Middle frontal gyrus (tissue), 1 donor: ENCODE data around the gene AFG1L.
"Not testable (repeated sequence)": the region's sequence is repeated elsewhere in the genome, so short reads cannot be mapped to it uniquely, and the experiment has no call there.

Experiments
- DNase-seq: peaks from one replicate; pipeline ENCODE4 v3.0.0-alpha.2; 2015; ENCODE audit warnings: low spot score; ENCODE audit errors: extremely low spot score

The AFG1L gene

DNA sequence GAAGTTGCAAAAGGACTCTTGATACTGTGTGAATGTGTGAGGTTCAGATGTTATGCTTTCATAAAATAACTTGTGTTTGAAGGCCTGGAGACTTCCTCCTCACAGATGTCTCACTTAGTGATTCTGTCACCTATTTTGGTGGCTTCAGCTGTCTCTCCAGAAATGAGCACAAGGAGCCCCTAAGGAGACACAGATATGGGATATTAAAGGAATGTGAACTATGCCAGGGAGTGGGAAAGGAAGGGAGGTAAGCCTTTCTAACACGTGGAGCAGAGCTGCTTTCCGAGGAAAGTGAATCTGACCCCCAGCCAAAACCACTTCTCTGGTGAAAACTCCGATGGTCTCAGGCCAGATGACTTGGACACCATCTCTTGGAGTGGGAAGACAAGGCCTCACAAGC lies 255.4 kb downstream of the AFG1L start:
- no peak for DNase-seq

DNA sequence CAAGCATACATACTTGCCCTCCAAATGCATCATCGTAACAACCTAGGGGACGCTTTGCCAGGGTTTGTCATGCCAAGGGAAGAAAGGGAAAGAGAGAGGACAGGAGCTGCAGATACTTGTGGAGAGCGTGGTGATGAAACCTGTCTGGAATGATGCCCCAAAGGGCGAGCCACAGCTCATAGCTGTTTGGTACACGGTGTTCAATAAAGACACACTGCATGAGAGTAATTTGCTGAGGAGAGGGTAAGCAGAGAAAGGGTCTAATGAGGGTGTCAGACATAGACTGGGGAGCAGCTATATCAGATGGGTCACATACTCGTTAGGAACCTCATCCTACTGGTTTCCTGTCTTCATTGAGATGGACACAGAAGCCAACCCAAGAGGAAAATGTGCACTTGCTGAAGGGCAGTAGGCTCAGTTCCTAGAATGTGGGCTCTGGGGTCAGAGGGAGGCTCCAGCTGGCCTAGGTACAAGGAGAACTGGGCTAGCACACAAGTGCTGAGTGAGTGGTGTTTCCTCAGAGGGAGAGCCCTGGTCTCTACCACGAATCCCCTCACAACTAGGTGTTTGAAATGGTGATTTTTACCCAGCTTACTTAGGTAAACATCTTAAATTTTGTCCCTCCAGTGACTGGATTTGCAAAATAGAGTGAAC lies 260.7 kb downstream of the AFG1L start:
- DNase-seq, result no peak

DNA sequence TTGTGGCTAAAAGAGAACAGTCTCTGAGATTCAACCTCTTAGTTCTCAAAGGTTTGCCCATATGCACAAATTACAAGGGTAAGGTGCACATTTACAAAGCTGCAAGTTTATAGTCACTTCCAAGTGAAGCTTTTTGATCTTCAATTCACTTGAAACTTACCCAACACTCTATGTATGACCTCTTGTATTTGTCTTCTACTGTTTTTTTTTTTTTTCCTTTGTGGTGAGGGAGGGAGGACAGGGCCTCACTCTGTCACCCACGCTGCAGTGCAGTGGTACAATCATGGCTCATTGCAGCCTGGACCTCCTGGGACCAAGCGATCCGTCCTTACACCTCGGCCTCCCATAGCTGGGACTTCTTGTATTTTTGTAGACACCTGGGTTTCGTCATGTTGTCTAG lies 261.4 kb downstream of the AFG1L start:
- no peak for DNase-seq

DNA sequence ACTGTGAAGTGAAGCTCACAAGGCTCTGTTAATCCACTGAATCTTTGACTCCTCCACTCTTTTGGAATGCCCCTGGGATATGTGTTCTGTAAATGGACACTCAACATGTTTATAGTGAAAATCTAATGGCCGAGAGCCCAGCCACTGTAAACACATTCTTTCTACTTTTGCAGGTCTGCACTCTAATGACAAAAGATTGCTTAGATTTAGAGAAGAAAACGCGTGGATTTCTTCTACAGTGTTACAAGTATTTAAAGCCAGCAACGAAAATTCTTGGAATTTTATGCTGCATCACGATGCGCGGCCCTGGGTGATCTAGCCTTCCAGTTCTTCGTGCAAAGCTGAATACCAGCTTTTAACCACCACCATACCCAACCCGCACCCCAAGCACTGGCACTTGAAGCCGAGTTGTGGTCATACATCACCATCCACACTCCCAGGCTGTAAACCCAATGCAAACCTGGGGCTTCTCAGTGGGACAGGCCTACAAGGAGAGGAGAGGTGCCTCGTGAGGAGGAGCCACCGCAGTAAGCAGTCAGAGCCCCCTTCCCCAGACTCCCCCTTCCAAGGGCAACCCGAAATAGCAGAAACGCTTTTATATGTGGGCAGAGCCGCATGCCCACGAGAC lies 262.1 kb downstream of the AFG1L start:
- DNase-seq, result no peak

DNA sequence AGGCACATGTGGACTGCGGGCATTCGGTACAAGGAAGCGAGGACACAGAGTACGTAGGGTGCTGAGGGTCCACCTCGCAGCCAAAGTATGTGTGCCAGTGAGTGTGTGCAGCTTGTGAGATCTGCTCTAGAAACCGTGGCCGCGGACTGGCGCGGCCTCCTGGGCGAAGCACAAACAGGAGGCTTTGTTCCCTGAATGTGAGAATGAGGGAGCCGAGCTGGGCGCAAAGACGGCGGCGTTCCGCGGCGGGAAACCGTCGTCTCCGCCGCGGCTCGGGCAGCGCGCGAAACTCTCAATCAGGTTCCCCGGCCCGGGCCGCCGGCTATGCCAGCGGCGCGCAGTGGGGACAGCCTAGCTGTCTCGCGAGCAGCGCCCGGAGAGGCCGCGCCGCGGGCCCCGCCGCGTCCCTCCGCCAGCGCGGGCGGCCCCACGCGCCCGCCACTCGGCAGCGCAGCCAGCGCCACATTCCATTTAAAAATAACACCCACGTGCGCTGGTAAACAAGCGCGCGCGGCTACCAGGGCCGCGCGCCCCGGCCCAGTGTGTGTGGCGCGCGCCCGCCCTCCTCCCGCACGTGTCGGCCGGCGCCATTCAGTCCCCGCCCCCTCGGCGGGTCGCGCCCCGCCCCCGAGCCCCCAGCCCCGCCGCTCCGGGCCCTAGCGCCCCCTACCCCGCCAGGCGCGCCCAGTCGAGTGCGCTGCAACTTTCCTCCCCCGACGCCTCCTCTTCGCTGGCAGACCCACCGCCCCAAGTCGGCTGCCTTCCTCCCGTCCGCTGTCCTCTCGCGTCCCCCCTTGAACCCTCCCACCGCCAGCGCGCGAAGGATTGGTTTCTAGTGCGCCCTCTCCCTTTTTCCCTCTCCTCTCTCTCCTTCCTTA lies 262.9 kb downstream of the AFG1L start:
- DNase-seq, result peak; percentile 47

DNA sequence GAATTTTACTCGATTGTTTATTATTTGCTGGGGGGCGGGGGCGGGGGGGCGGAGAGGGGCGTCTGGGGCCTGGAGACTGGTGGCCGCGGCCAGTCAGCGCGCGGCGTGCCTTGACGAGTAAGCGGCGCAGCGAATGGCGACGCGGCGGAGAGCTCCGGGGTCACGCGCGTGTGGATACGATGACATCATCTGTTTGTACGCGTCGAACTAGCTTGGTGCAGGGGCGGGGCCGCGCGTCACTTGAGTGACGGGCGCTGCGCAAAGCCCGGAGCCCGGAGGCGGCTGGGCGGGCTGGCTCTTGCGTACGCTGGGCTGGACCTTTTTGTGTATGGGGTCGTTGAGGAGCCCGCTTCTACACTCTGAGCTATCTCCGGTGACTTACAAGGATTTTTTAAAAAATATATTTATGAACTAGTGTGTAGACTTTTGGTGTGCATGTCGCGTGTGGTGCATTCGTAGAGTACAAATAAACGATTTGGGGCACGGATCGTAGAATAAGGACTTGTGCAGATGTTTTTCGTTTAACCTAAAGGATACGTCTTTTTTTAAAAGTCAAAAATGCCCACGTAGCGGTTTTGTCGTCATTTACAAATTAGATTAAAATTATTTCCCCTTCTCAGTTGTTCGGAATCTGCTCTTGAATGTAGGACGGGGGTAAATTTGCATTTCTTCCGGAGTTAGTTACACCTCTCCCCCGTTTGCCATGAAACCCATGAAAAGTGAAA lies 263.7 kb downstream of the AFG1L start:
- peak; percentile 98 for DNase-seq

DNA sequence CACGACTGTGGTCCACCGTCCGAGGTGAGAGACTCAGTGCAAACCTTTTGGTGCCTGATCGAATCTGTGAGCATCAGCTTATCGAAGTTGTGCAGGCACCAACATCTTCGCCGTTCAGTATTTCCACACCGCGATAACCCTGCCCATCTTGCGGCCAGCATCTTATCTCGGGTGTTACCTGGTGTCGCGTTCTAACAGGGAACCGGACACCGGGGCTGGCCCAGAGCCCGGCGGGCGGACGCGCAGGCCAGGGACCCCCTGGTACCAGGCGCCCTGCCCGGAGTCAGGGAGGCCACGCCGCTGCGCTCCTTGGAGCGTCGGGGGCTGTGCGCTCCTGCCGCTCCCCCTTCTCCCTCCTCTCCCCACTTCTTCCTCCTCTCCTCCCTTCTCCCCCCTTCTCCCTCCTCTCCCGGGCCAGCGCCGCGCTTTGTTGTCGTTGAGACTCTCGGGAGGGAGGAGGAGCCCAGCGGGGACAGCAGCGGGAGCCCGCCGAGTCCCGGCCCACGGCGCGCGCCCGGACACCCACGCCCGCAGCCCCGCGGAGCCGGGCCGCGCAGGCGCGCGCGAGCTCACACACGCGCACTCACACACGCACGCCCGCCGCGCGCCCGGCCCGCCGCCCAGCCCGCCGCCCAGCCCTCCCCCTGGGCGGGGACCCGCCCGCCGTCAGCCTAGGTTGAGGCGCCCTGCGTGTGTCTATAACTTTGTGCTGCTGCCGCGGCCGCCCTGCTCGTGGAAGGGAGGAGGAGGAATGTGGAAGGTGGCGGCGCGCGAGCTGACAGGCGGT lies 264.4 kb downstream of the AFG1L start:
- peak; percentile 91 for DNase-seq

DNA sequence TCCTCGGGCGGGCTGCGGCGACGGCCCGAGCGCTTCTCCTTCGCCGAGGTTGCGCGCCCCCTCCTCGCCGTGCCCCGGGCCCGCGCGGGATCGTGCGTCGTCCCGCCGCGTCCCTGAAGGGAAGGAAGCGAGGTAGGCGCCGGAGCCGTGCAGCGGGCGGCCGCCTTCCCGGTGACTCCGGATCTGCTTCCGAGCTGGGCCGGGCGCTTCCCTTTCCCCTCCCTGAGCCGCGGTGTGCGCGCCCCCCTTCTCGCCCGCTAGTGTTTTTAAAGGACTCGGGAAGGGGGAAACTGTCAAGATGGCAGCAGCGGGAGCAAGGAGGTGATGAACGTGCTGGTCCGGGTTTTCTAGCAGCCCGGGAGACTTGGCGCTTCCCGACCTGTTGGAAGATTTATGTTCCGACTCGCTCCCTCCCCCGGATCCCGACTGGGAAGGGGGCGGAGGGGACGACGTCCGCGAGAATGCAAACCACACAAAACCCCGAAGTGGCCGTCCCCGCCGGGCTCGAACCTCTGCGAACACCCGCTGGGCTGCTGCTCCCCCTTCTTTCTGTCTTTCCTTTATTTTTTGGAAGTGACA lies 265.1 kb downstream of the AFG1L start:
- DNase-seq, result no peak

DNA sequence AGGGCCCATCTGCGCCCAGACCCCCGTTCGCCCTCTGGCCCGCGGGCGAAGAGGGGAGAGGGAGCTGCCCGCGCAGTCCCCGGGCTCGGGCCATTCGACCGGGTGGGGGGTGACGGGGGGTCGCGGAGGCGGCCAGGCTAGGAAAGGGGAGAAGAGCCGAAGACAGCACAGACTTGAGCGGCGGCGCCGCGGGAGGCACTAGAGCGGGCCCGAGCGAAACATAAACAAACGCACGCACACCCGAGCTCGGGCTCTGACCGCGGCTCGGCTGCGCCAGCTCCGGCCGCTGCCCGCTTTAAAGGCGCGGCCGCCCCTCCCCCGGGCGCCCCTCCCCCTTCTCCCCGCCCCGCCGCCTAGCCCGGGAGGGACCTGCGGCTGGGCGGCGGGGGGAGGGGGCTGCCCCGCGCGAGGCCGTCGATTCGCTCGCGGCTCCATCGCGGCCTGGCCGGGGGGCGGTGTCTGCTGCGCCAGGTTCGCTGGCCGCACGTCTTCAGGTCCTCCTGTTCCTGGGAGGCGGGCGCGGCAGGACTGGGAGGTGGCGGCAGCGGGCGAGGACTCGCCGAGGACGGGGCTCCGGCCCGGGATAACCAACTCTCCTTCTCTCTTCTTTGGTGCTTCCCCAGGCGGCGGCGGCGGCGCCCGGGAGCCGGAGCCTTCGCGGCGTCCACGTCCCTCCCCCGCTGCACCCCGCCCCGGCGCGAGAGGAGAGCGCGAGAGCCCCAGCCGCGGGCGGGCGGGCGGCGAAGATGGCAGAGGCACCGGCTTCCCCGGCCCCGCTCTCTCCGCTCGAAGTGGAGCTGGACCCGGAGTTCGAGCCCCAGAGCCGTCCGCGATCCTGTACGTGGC lies 265.8 kb downstream of the AFG1L start, which contains the start of gene FOXO3:
Gene FOXO3, plus strand, starts transcription at position 455 of the 846 bp plus-strand sequence. Its CDS starts 292 bp downstream, at position 747.
- peak; percentile 75 for DNase-seq

DNA sequence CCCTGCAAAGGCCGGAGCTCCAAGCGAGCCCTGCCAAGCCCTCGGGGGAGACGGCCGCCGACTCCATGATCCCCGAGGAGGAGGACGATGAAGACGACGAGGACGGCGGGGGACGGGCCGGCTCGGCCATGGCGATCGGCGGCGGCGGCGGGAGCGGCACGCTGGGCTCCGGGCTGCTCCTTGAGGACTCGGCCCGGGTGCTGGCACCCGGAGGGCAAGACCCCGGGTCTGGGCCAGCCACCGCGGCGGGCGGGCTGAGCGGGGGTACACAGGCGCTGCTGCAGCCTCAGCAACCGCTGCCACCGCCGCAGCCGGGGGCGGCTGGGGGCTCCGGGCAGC lies 266.4 kb downstream of the AFG1L start:
- not testable (repeated sequence) for DNase-seq

DNA sequence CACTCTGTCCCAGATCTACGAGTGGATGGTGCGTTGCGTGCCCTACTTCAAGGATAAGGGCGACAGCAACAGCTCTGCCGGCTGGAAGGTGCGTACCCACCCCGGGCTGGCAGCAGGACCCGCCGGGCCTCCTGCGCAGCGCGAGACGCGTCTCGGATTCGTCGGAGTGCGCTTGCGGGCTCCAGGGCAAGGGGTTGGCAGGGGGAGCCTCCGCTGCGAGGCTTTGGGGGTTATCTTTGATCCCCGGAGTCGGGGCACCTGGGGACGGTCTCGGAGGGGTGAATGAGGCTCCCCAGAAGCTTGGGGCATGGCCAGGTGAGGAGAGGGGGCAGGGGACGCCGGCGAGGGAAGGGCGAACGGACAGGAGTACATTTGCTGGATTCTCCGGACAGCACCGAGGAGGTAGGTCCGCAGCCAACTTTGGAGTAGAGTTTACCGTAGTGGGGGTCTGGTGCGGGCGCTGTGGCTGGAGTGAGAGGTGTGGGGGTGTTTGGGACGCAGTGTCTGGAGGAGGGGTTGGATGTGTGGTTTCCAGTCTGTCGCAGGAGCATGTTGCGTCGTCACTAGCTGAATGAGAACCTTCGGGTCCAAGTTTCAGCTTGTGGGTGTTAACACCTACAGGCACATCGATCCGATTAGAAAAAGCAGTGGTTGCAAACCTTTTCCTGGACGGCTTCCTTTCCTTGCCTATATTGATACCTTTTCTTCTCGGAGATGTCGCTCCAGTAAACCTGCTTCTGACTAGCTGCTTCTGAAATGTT lies 267.1 kb downstream of the AFG1L start:
- DNase-seq, result no peak

DNA sequence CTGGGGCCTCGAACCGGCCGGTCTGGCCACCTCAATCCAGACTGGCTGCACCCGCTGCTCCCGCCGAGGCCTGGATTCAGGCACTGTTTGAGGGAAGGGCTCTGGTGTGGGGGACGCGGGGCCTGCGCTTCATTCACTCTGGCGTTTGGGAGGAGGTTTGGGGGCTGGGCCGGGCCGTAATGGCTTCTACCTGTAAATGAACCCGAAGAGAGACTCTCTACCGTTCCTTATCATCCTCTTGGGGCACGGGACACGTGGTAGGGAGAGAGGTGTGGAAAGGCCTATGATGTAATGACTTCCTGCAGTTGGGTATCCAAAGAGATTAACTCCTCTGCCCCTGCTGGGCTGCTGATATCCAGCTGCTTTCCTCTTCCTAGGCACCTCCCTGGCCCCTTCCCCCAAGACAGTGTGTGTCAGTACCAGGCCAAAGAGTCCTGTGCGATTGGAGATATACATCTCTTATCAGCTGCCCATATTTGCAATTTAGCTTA lies 267.7 kb downstream of the AFG1L start:
- no peak for DNase-seq

DNA sequence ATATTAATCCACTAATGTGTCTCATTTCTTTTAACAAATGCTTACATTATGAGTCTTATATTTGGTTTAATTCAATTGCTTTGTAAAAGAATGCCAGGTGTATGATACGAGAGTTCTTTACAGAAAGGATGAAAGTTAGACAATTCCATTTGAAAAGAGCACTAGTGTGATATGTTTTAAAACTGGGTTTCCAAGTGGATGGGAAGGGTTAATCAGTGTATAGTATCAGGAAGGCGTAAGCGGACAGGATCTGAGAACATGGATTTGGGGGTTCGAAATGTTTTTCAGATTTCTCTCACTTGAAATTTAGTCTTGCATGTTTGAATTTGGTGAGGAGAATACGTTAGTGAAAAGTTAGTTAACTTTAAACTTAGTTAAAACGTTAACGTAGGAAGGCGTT lies 268.4 kb downstream of the AFG1L start:
- DNase-seq, result no peak

DNA sequence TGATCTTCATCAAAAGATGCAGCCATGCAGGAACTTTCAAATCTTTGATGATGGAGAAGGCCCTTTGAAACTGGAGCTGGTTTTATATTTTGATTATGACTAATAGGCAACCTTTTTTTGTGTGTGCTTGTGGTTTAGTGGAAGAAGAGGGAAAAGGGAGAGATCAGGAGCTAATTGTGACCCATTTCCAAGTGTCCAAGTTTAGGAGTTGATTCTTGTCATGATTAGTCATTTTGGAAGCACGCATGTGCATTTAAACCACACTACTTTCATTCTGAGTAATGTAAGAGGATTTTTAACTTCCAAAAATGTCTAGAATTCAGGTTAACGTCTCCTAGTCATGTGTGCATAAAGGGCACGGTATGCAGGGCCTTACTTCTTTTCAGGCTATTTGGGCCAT lies 269.3 kb downstream of the AFG1L start:
- DNase-seq, result no peak

DNA sequence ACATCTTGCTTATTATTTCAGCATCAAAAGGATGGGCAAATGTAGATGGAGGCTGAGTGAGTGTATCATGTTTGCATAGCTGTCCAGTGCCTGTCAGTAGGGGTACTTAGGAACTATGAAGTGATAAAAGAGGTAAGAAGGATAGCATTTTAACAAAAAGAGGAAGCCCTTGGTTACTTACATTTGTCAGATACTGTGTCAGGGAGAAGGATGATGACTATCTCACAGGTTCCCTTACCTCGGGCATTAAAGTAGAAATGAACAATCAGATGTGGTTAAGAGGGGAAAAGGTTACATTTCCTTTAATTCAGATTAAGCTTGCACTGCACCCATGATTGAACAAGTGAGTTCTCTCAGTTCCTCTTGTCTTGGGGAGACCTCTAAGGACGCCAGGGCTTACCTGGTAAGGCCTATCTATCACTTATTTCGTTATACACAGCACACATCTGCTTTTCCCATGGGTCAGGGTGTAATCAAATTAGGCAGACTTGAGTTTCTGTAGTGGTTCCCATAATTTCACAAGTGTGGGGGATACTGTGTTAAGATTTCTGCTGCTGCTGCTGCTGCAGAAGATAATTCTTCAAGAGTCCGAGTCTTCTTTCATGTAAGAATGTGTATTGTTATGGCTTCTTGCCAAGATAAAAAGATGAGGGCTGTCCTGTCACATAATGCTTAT lies 270.4 kb downstream of the AFG1L start:
- DNase-seq, result no peak

DNA sequence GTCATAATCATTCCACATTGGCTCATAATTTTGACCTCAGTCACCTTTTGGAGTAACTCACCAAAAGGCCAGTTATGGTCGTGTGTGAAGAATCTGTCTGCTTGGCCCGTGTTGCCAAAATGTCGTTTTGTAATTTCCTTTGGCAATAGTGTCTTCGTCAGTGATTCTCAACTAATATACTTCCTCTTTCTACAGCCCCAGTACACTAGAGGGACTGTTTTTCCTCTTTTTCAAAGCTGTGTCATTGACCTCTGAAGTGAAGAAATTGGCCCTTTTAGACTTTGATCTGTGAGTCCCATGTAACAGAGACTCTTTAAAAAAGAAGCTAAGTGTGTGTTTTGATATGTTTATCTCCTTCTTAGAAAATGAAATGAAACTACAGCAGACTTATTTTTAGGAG lies 271.0 kb downstream of the AFG1L start:
- DNase-seq, result no peak

DNA sequence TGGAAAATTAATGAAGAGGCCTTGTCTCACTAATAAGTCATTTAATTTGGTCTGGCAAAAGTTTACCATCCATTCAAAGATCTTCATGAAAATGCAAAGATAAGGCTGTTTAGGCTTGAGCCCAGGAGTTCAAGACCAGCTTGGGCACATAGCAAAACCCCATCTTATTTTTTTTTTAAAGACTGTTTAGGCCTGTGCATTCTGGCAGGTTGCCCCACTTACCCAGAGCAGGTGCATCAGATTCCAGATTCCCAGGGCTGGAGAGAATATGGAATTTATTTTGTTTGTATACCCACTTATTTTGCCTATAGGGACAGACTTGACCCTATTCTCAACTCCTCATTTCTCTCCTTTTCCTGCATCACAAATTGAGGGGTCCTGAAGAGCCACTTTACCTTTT lies 271.6 kb downstream of the AFG1L start:
- DNase-seq, result no peak

DNA sequence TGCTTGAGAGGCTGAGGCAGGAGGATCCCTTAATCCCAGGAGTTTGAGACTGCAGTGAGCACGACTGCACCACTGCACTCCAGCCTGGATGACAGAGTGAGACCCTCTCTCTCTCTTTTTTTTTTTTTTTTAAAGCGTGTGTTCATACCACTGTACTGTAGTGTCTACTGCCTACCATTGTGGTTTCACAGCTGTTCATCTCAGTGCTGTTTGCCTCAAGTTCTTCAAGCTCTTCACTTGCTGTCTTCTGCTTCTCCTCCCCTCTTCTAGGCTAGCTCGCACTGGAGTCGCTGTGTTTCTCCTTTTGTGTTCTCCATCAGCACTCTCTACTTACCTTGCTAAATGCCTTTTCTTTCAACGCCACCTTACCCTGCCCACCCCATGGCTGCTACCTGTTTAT lies 273.2 kb downstream of the AFG1L start:
- DNase-seq, result no peak
